ENCODE data around the gene PAPPA2.
"Not testable (repeated sequence)": the region's sequence is repeated elsewhere in the genome, so short reads cannot be mapped to it uniquely, and the experiment has no call there.

PAPPA2 gene

GRCh38 chr1:176742322-176742721 lies 279.3 kb downstream of the PAPPA2 start:
- H3K4me3 ChIP-seq (replicated peaks; ENCODE audit: low read depth, low read length), result no peak overlapping the region
- TF ChIP-seq, protein P1, sequence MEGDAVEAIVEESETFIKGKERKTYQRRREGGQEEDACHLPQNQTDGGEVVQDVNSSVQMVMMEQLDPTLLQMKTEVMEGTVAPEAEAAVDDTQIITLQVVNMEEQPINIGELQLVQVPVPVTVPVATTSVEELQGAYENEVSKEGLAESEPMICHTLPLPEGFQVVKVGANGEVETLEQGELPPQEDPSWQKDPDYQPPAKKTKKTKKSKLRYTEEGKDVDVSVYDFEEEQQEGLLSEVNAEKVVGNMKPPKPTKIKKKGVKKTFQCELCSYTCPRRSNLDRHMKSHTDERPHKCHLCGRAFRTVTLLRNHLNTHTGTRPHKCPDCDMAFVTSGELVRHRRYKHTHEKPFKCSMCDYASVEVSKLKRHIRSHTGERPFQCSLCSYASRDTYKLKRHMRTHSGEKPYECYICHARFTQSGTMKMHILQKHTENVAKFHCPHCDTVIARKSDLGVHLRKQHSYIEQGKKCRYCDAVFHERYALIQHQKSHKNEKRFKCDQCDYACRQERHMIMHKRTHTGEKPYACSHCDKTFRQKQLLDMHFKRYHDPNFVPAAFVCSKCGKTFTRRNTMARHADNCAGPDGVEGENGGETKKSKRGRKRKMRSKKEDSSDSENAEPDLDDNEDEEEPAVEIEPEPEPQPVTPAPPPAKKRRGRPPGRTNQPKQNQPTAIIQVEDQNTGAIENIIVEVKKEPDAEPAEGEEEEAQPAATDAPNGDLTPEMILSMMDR (IDR thresholded peaks at IDR 0.05; ENCODE audit: low read depth, low read length, missing control alignments), result no peak
- no peak for DNase-seq (ENCODE audit: extremely low read depth, low read depth)

GRCh38 chr1:176744142-176744541 lies 281.2 kb downstream of the PAPPA2 start:
- TF ChIP-seq, protein P1 (IDR thresholded peaks at IDR 0.05; ENCODE audit: low read depth, low read length, missing control alignments), result no peak
- no peak for DNase-seq (ENCODE audit: extremely low read depth, low read depth)
- H3K4me3 ChIP-seq (replicated peaks; ENCODE audit: low read depth, low read length), result no peak overlapping the region

DNA sequence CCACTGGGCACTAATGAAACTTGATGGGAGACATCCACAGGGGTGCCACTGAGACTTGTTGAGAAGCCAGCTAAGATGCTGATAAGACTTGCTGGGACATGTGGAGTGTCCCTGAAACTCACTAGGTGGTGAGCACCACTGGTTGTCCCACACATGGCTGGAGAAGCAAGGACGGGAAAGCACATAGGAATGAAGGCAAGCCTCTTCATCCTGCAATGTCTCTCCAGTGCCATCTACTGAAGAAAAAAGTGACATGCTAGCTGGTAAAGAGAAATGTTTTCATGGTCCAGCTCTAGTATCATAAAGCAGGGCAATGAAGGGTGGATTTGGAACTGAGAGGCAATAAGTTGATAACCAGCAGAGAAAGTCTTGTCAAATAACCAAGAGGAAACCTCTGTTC lies 283.0 kb downstream of the PAPPA2 start:
- no peak for DNase-seq (ENCODE audit: extremely low read depth, low read depth)

DNA sequence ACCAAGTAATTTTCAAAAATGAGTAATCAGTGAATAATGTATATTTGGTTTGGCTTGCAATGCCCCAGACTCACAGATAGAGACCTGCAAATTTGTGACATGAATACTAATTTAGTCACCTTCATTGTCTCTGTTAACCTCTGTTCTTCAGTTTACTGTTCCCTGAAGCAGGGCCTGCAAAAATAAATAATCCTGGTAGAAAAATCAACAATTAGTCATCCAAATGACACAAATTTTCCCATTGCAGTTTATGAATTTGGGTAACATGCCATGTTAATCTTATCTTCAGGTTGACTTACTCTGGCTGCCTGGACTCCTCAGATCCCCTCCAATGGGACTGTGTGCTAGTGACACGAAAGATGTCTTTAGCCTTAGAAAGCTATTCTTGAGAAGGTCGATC lies 289.5 kb downstream of the PAPPA2 start:
- TF ChIP-seq, protein P1 (IDR thresholded peaks at IDR 0.05; ENCODE audit: low read depth, low read length, missing control alignments), result no peak
- no peak for DNase-seq (ENCODE audit: extremely low read depth, low read depth)
- H3K4me3 ChIP-seq (replicated peaks; ENCODE audit: low read depth, low read length), result no peak overlapping the region

More for the DNA sequence above, 283.0 kb downstream of the PAPPA2 start:
- TF ChIP-seq, protein P1 (IDR thresholded peaks at IDR 0.05; ENCODE audit: low read depth, low read length, missing control alignments), result no peak
- no peak overlapping the region for H3K4me3 ChIP-seq (replicated peaks; ENCODE audit: low read depth, low read length)

- TF ChIP-seq, protein P1 (IDR thresholded peaks at IDR 0.05; ENCODE audit: low read depth, low read length, missing control alignments), result no peak
- no peak for DNase-seq (ENCODE audit: extremely low read depth, low read depth)
- no peak overlapping the region for H3K4me3 ChIP-seq (replicated peaks; ENCODE audit: low read depth, low read length)
Observed at GRCh38 chr1:176754676-176755075, 291.7 kb downstream of the PAPPA2 start.

- not testable (repeated sequence) for DNase-seq (ENCODE audit: extremely low read depth, low read depth); H3K4me3 ChIP-seq (replicated peaks; ENCODE audit: low read depth, low read length)
Observed at GRCh38 chr1:176756817-176757216, 293.8 kb downstream of the PAPPA2 start.

- TF ChIP-seq, protein P1 (IDR thresholded peaks at IDR 0.05; ENCODE audit: low read depth, low read length, missing control alignments), result no peak
- no peak overlapping the region for H3K4me3 ChIP-seq (replicated peaks; ENCODE audit: low read depth, low read length)
- no peak for DNase-seq (ENCODE audit: extremely low read depth, low read depth)
Observed at GRCh38 chr1:176765608-176766007, 302.6 kb downstream of the PAPPA2 start.

Measured in HFF-Myc (cell line).